HepG2 (cell line): Measurements from ENCODE around the gene FRMD4A.

Source experiments
- SP1 ChIP-seq, 2 experiments: fragments of 450-650 bp in 1 of 2; sonication (generic) in 1 of 2; formaldehyde crosslinking in 1 of 2; IDR thresholded peaks; 2 replicates each; pipeline versions ENCODE4 v1.4.0 to v1.6.1; 2016 to 2020; ENCODE audit warnings: missing genetic modification reagents in 1 of 2
- TF ChIP-seq, protein P1 (sequence below): sonication (generic); formaldehyde crosslinking; IDR thresholded peaks from 2 replicates; pipeline ENCODE4 v1.5.0; 2020; ENCODE audit warnings: mild to moderate bottlenecking, missing genetic modification reagents, moderate library complexity

DNA sequence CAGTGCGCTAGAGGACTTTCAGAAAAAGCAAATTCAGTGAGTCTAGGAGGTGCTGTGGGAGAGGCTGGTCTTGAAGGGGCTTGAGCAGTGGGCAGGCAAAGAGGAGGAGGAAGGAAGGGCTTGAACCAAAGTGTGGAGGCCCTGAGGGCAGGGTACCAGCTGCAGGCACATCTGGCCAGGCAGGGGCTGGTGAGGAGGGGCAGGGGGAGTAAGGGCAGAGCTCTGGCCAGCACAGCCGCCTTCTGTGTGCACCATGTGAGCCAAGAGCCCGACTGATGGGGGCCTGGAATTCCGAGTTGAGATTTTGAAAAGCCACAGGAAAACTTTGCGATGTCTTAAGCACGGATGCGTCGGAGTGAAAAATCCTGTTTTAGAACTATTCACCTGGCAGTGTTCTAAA, 669.5 kb downstream of the FRMD4A start:
- TF ChIP-seq SP1 (IDR thresholded peaks at IDR 0.05) (no peak), SP1 (CRISPR knock-in tag; IDR thresholded peaks at IDR 0.05) (no peak)
- TF ChIP-seq, protein P1, sequence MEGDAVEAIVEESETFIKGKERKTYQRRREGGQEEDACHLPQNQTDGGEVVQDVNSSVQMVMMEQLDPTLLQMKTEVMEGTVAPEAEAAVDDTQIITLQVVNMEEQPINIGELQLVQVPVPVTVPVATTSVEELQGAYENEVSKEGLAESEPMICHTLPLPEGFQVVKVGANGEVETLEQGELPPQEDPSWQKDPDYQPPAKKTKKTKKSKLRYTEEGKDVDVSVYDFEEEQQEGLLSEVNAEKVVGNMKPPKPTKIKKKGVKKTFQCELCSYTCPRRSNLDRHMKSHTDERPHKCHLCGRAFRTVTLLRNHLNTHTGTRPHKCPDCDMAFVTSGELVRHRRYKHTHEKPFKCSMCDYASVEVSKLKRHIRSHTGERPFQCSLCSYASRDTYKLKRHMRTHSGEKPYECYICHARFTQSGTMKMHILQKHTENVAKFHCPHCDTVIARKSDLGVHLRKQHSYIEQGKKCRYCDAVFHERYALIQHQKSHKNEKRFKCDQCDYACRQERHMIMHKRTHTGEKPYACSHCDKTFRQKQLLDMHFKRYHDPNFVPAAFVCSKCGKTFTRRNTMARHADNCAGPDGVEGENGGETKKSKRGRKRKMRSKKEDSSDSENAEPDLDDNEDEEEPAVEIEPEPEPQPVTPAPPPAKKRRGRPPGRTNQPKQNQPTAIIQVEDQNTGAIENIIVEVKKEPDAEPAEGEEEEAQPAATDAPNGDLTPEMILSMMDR: no peak
